ENCODE measurements around the gene KRTAP3-1.

The KRTAP3-1 gene

DNA sequence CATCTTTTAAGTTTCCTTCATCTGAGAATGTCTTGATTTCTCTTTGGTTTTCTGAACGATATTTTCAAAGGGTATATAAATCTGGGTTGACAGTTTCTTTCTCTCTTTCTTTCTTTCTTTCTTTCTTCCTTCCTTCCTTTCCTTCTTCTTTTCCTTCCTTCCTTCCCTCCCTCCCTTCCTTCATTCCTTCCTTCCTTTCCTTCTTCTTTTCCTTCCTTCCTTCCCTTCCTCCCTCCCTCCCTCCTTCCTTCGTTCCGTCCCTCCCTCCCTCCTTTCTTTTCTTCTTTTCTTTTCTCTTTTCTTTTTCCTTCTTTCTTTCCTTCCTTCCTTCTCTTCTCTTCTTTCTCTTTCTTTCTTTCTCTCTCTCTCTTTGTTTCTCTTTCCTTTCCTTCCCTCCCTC lies 34.6 kb downstream of the KRTAP3-1 start:
- DNase-seq, result no peak

DNA sequence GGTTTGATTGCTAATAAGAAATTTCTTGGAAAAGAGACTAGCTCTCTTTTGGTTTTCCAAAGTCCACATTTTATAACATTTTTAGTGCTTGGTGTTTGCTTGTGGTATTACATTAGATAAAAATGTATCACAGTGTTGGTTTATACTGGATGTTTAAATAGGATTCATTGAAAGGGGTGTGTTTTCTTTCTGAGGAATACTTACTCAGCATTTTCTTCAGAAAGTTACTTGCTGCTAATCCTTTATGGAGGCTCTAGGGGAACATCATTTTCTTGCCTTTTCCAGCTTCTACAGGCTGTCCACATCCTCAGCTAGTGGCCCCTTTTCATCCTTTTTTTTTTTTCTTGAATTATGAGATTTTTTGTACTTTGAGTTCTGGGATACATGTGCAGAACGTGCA lies 41.3 kb downstream of the KRTAP3-1 start:
- DNase-seq, result no peak

DNA sequence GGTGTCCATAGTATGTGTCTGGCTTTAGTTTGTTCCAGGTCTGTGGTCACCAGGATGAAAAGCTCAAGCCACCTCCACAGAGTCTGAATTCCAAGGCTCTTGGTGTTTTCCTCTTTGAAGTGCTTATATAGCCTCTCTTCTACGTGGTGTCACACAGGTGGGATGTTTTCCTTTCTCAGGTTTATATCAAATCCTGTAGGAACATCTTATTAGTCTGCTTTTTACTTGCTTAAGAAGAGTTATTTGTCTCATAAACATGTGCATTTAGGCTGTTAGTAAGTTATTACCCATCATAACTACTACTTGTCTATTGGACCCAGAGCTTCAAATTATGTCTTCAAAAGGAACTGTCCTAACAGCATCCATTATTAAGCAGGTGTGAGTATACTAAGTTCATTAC lies 42.1 kb downstream of the KRTAP3-1 start, which contains the start of gene KRT39:
KRT39 (minus strand) TSS at position 101 of the 400 bp plus-strand sequence; CDS start at position 9, 92 bp downstream.
- no peak for DNase-seq

DNA sequence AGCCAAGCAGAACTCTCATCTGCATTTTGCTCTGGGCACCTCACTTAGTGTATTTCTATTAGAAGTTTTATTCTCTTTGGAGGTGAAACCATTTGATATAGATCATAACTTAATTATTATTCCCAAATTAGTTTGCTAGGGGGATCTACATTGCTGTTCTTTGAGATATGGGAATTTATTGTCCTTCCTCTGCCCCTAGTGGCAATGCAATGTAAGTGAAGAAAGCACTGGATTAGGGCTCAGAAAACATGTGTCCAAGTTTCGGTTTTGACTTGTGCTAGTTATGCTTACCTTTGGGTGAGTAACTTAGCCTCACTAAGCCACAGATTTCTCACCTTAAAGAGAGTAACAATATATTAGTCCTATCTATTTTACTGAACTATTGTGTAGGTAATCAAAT lies 45.1 kb downstream of the KRTAP3-1 start:
- no peak for DNase-seq

DNA sequence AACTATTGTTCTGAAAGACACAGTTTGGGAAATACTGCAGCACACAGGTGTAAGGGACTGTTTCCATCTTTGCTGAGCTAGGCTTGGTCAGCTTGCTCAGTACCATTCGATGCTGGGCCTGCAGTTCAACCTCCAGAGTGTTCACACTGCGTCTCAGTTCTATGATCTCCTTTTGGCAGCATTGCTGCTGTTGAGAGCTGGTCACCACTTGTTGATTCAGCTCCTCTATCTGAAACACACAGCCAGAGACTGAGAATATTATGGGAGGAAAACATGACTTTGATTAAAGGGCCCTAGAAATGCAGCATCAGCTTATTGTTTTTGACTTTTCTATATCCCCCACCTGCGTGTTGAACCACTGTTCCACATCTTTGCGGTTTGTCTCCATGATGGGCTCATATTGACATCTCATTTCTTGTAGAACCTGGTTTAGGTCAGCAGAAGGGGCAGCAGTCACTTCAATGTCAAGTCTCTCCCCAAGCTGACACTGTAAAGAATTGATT lies 46.8 kb downstream of the KRTAP3-1 start:
- DNase-seq, result no peak

DNA sequence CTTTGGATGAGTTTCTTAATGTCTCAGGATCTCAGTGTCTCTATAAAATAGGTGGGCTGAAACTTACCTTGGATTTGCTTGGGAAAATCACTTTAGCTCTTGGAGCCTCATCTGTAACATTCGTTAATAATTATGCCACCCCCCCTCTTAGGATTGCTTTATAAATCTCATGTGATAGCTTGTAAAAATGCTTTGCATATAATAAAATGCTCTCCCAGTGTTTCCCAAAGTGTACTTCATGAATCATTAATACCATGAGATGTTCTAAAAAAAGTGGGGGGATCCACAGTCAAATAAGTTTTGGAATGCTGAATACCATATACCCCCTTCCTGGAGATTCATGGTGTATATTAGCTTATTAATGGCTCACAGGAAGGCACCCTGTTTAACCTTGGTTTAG lies 47.3 kb downstream of the KRTAP3-1 start:
- DNase-seq, result no peak

DNA sequence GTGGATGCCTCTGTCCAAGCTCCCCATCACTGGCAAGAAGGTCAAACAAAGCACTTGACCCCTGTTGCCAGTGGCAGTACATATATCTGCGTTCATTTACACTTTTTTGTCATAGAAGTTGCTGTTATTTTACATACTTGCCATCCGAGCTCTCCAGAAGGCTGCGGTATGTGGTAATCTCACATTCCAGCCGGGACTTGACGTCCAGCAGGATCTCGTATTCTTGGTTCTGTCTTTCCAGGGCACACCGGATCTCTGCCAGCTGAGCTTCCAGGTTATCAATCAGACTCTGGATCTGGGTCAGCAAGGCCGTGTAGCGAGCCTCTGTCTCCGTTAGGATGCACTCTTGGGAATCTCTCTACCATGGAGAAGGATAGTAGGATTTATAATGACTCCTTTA lies 48.8 kb downstream of the KRTAP3-1 start:
- DNase-seq, result no peak

Data from activated effector memory CD4-positive, alpha-beta T cell treated with Interleukin-2 at 50 U/mL for 16 hours (primary cell).